Activated effector memory CD4-positive, alpha-beta T cell treated with Interleukin-2 at 50 U/mL for 16 hours (primary cell): ENCODE results near the gene CPT1B.
A peak's percentile ranks its signal among the peaks of the same experiment; 100 is the strongest.
"Not testable (repeated sequence)": the region's sequence is repeated elsewhere in the genome, so short reads cannot be mapped to it uniquely, and the experiment has no call there.

Experiments used
- DNase-seq: peaks from one replicate; pipeline ENCODE4 v3.0.0-alpha.2; 2020

The CPT1B gene

DNA sequence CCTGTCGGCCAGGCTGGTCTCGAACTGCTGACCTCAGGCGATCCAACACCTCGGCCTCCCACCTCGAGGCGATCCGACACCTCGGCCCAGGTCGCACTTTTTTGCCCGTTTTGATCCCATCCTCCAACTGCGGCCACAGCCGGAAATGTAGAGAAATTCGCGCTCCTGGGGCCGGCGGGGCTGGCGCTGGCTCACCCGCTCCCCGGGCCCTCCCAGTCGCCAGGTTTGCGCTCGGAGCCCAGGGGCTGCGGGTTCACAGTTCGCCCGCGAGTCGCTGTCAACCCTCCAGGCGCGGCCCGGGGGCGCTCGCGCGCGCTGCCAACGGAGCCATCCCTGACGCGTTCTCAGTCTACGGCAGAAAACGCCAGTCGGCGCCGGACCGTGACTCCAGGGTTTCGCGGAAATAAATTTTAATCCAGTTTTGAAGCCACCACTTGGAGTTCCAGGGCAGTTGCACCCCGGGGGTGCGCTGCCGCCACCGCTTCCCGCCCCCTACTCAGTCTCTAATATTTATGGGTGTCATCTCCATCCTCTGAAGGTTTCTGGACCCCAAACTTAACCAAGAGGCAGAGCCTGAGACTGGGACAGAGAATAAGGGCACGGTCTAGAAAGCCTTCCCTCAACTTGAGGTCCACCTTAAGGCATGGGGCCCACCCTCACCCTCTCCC, 34.0 kb downstream of the CPT1B start:
- DNase-seq: peak; percentile 73

GRCh38 chr22:50542416-50542927, 35.8 kb downstream of the CPT1B start:
- DNase-seq: no peak

GRCh38 chr22:50541667-50542026, 36.6 kb downstream of the CPT1B start:
- DNase-seq: not testable (repeated sequence)

- no peak for DNase-seq
These were observed 37.8 kb downstream of the CPT1B start for GRCh38 chr22:50540381-50540780.

GRCh38 chr22:50537765-50538164, 40.5 kb downstream of the CPT1B start:
- DNase-seq: no peak

- no peak for DNase-seq
These were observed 42.0 kb downstream of the CPT1B start for GRCh38 chr22:50536226-50536625.

DNA sequence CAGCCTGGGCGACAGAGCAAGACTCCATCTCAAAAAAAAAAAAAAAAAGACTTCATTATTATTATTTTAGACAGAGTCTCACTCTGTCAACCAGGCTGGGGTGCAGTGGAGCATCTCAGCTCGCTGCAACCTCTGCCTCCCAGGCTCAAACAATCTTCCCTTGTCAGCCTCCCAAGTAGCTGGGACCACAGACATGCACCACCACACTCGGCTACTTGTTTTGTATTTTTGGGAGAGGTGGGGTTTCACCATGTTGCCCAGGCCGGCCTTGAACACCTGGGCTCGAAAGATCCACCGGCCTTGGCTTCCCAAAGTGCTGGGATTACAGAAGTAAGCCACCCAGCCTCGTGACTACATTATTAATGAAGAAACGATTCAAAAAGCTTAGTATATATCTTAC, 43.1 kb downstream of the CPT1B start:
- DNase-seq: no peak

DNA sequence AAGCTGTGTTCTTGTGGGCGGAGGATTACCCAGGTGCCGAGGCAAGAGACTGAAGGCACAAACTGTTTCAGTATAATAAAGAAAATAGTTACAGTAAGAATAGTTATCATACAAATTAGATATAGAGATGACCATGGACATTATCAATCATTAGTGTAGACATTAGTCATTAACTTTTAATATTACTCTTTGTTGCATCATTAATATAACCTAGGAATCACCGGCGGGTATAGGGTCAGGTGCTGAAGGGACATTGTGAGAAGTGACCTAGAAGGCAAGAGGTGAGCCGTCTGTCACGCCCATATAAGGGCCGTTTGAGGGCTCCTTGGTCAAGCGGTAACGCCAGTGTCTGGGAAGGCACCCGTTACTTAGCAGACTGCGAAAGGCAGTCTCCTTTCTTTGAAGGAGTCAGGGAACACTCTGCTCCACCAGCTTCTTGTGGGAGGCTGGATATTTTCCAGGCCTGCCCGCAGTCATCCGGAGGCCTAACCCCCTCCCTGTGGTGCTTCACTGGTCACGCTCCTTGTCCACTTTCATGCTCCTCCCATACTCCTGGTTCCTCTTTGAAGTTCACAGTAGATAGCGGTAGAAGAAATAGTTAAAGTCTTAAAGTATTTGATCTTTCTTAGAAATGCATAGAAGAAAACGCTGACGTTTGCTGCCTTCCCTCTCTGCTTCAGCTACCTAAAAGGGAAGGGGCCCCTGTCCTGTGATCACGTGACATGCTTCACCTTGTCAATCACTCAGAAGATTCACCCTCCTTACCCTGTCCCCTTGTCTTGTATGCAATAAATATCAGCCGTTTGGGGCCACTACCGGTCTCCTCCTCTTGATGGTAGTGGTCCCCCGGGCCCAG, 44.1 kb downstream of the CPT1B start:
- not testable (repeated sequence) for DNase-seq

DNA sequence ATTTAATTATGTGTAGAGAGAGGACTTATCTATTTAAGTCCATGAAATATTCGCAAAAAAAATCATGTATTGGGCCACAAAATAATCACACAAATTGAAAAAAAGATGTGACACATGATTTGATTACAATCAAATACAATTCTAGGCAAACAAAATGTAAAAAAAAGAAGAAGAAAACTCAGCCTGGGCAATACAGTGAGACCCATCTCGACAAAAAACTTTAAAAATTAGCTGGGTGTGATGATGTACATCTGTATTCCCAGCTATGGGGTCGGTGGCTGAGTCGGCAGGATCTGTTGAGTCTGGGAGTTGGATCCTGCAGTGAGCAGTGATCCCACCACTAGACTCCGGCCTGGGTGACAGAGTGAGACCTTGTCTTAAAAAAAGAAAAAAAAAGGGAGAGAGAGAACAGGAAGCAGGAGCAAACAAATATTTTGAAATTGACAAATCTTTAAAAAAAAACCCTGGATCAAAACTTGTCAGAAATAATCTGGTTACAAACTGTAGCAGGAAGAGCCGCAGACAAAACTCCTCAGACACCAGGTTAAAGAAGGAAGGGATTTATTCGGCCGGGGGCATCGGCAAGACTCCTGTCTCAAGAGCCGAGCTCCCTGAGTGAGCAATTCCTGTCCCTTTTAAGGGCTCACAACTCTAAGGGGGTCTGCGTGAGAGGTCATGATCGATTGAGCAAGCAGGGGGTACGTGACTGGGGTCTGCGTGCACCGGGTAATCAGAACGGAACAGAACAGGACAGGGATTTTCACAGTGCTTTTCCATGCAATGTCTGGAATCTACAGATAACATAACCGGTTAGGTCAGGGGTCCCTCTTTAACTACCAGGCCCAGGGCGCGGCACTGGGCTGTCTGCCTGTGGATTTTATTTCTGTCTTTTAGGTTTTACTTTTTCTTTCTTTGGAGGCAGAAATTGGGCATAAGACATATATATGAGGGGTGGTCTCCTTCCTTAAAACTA, 45.1 kb downstream of the CPT1B start:
- no peak for DNase-seq

- DNase-seq: no peak
These were observed 46.1 kb downstream of the CPT1B start for GRCh38 chr22:50531962-50532674.

DNA sequence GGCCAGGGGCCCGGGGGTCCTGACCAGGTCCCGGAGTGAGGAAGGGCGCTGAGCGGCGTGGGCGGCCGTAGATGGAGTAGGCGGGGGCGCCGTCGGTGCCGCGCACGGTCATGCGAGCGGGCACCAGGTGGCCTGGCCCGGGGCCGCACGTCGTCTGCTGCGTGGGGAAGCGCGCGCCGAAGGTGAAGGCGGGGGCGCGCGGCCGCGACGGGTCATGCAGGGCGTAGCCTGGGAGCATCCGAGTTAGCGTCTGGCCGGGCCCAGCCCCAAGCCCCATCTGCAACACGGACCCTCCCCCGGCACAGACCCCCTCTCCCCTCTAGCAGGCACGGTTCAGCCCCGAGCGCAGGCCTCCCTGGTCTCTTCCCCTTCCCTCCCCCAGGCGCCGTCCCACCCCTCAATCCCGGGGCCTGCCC, 46.7 kb downstream of the CPT1B start:
- peak; percentile 57 for DNase-seq

DNA sequence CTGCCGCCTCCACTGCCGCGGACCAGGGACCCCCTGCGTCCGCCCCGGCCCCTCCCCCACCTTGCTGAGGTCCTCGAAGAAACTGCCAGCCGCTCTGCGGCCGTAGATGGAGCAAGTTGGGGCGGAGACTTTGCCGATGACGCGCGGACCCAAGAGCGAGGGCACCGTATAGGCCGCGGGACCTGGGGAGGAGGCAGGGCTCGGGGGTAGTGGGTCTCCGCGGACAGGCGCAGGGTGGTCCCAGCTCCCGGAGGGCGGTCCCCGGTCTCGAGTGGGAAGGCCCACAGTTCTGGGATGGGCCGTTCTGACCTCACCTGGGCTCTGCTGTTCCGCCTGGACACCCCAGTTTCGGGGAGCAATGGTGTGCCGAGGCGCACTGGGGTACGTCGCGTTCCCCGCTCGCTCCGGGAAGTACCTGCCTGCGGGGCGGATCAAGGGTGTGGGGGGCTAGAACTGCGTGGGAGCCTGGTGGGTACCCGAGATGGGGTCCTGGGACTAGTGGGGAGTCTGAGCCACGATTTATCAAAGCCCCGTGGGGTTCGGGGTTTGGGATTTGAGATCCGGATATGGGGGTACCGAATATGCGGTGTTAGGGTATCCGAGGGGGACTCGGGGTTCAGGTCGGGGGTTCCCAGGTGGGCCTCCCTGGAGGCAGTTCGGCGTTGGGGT, 47.2 kb downstream of the CPT1B start:
- DNase-seq: peak; percentile 68

GRCh38 chr22:50530580-50530876, 47.7 kb downstream of the CPT1B start:
- DNase-seq: no peak

DNA sequence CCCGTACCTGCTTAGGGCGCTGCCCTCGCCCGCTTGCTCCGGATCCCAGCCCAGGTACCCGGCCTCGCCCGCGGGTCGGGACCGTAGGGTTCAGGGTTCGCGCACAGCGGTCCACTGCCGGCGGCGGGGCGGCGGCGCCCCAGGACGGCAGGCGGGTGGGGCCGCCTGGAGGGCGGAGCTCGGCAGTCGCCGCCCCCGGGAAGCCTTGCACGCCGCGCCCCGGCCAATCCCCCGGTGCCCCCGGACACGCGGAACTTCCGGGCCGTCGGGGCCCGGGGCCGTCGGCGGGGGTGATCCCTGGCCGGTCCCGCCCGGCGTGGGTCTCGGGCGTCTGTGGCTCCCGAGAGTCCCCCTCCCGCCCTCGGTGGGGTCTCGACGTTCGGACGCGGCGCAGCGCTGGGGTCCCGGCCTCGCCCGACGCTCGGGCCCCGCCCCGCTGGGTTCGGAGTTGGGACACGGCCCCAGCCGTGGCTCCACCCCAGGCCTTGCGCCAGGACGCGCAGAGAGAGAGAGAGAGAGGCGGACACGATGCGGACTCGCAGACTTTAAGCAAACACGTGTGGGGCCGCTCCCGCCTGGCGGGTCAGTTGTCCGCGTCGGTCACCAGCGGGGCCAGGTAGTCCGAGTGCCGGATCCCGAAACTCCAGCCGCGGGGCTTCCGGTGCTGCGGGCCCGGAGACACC, 48.2 kb downstream of the CPT1B start, which contains the start of gene TYMP:
TYMP (minus strand) TSS at position 116 of the 683 bp plus-strand sequence. CDS start 303 bp downstream, outside the sequence.
- peak; percentile 57 for DNase-seq

GRCh38 chr22:50529416-50529896, 48.8 kb downstream of the CPT1B start:
- no peak for DNase-seq

GRCh38 chr22:50528682-50529415, 49.4 kb downstream of the CPT1B start:
- no peak for DNase-seq

DNA sequence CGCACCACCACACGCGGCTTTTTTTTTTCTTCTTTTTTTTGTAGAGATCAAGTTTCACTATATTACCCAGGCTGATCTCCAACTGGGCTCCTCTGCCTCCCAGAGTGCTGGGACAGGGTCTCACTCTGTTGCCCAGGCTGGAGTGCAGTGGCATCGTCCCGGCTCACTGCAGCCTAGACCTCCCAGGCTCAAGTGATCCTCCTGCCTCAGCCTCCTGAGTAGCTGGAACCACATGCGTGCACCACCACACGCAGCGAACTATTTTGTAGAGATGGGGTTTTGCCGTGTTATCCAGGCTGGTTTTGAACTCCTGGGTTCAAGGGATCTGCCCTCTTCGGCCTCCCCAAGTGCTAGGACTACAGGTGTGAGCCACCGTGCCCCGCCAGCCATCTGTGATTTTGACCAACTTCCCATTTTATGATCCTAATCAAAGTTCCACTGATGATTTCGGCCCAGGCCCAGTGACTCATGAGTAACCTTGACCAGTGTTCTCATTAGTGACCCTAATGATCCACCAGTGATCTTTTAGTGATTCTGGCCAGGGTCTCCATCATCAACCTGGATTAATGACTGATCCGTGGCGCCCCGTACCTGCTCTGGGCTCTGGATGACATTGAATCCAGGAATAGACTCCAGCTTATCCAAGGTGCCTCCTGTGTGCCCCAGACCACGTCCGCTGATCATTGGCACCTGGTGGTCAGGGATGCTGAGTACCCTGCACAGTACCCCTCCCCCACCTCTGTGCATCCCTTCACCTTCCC, 50.1 kb downstream of the CPT1B start:
- no peak for DNase-seq

GRCh38 chr22:50526834-50527801, 51.1 kb downstream of the CPT1B start:
- no peak for DNase-seq
